ENCODE measurements around the gene STK32B. TPM values are rescaled to one million over a fixed set of nuclear protein-coding genes. Genes with fewer than 3 reads are reported as not detected.

STK32B gene
- total RNA-seq, 4 donors from 2014 or later, result 0.09 to 3.2 (median 0.38) TPM; not detected in 1

GRCh38 chr4:5118091-5118786 lies 67.0 kb downstream of the STK32B start:
- no peak for DNase-seq
- no peak overlapping the region for H3K4me3 ChIP-seq
- intact Hi-C loops (cut with DNase I), result no loop called here
- no peaks in the 10 kb centered on the region for H3K36me3 ChIP-seq
- H3K27me3 ChIP-seq, result no peaks in the 10 kb centered on the region
- TF ChIP-seq CTCF (IDR thresholded peaks at IDR 0.05) (no peak), POLR2A (IDR thresholded peaks at IDR 0.05) (no peak)
- H3K27ac ChIP-seq, result no peak overlapping the region
- H3K9me3 ChIP-seq, result no peaks in the 10 kb centered on the region
- H3K4me1 ChIP-seq, result no peaks in the 10 kb centered on the region
- 69% methylated on average over 6 of the region's 6 CpGs for WGBS, 2 donors

- no peaks in the 10 kb centered on the region for H3K9me3 ChIP-seq
- TF ChIP-seq POLR2A (IDR thresholded peaks at IDR 0.05) (no peak), CTCF (IDR thresholded peaks at IDR 0.05) (no peak)
- intact Hi-C loops (cut with DNase I), result no loop called here
- H3K4me3 ChIP-seq, result no peak overlapping the region
- H3K4me1 ChIP-seq, result no peaks in the 10 kb centered on the region
- DNase-seq, result no peak
- no peaks in the 10 kb centered on the region for H3K27me3 ChIP-seq
- no peak overlapping the region for H3K27ac ChIP-seq
- no peaks in the 10 kb centered on the region for H3K36me3 ChIP-seq
- 61 to 72% methylated on average over 10 to 11 of the region's 11 CpGs for WGBS, 2 donors
Measured at GRCh38 chr4:5118994-5119835, 67.9 kb downstream of the STK32B start.

- H3K27ac ChIP-seq, result no peak overlapping the region
- DNase-seq, result no peak
- no peaks in the 10 kb centered on the region for H3K27me3 ChIP-seq
- no peak overlapping the region for H3K4me3 ChIP-seq
- 85 to 88% methylated on average over 10 of the region's 10 CpGs for WGBS, 2 donors
- no peaks in the 10 kb centered on the region for H3K4me1 ChIP-seq
- no peaks in the 10 kb centered on the region for H3K36me3 ChIP-seq
- no peak for TF ChIP-seq POLR2A (IDR thresholded peaks at IDR 0.05)
- no peak for TF ChIP-seq CTCF (IDR thresholded peaks at IDR 0.05)
- intact Hi-C loops (cut with DNase I), result no loop called here
- no peaks in the 10 kb centered on the region for H3K9me3 ChIP-seq
Measured at GRCh38 chr4:5120067-5120466, 68.8 kb downstream of the STK32B start.

- Histone ChIP-seq H3K4me3 (no peak overlapping the region), H3K27ac (no peak overlapping the region), H3K36me3 (no peaks in the 10 kb centered on the region), H3K4me1 (no peaks in the 10 kb centered on the region), H3K27me3 (no peaks in the 10 kb centered on the region), H3K9me3 (no peaks in the 10 kb centered on the region)
- whole genome bisulfite sequencing, 2 donors, result 85 to 88% methylated on average over 1 of the region's 1 CpG
- intact Hi-C loops (cut with DNase I), result no loop called here
- no peak for DNase-seq
- TF ChIP-seq POLR2A (IDR thresholded peaks at IDR 0.05) (no peak), CTCF (IDR thresholded peaks at IDR 0.05) (no peak)
Measured at GRCh38 chr4:5120468-5120867, 69.2 kb downstream of the STK32B start.

- WGBS, 2 donors, result 87 to 94% methylated on average over 1 of the region's 1 CpG
- intact Hi-C loops (cut with DNase I), result no loop called here
- no peak overlapping the region for H3K27ac ChIP-seq
Measured at GRCh38 chr4:5122114-5122513, 70.8 kb downstream of the STK32B start.

More at GRCh38 chr4:5122114-5122513, 70.8 kb downstream of the STK32B start:
- H3K4me1 ChIP-seq, result no peaks in the 10 kb centered on the region
- no peaks in the 10 kb centered on the region for H3K9me3 ChIP-seq
- TF ChIP-seq POLR2A (IDR thresholded peaks at IDR 0.05), result no peak
- TF ChIP-seq CTCF (IDR thresholded peaks at IDR 0.05), result no peak
- no peaks in the 10 kb centered on the region for H3K27me3 ChIP-seq
- no peak for DNase-seq
- no peak overlapping the region for H3K4me3 ChIP-seq
- no peaks in the 10 kb centered on the region for H3K36me3 ChIP-seq
